Esophagus muscularis mucosa (tissue), 4 donors: ENCODE data around the gene CNNM3. TPM values are rescaled to one million over a fixed set of nuclear protein-coding genes. Genes with fewer than 3 reads are reported as not detected.

Experiments used
- DNase-seq: peaks from one replicate; pipeline ENCODE4 v3.0.0-alpha.2; 2017; ENCODE audit errors: extremely low spot score
- H3K27ac ChIP-seq, 4 donors: fragments of 200-600 bp; sonication (generic); replicated peaks in 1 of 4; 1 replicate in 3 of 4; 2 replicates in 1 of 4; pipeline ENCODE4 v1.5.1; 2016 to 2019; ENCODE audit warnings: mild to moderate bottlenecking in 1 of 4
- H3K27me3 ChIP-seq, 4 donors: fragments of 200-600 bp; sonication (generic); one replicate each; pipeline versions ENCODE4 v1.5.1 to v1.6.0; 2016 to 2019
- H3K36me3 ChIP-seq, 4 donors: fragments of 200-600 bp; sonication (generic); one replicate each; pipeline ENCODE4 v1.5.1; 2016 to 2019
- H3K4me1 ChIP-seq, 4 donors: fragments of 200-600 bp; sonication (generic); one replicate each; pipeline ENCODE4 v1.5.1; 2016 to 2019
- H3K4me3 ChIP-seq, 4 donors: fragments of 200-600 bp; sonication (generic); 1 replicate in 2 of 4; 2 replicates in 2 of 4; pipeline ENCODE4 v1.5.1; 2016 to 2019; ENCODE audit warnings: mild to moderate bottlenecking in 4 of 4, moderate library complexity in 1 of 4
- H3K9me3 ChIP-seq, 4 donors: fragments of 200-600 bp; sonication (generic); 1 replicate in 3 of 4; 2 replicates in 1 of 4; pipeline ENCODE4 v1.5.1; 2016 to 2019
- CTCF ChIP-seq, 3 experiments: fragments of 200-600 bp in 2 of 3; fragments of 450-650 bp in 1 of 3; sonication (generic) in 2 of 3; IDR thresholded peaks; one replicate each; pipeline ENCODE4 v1.5.1; 2017 to 2019; ENCODE audit warnings: antibody characterized with exemption in 3 of 3, mild to moderate bottlenecking in 2 of 3, moderate library complexity in 1 of 3
- EP300 ChIP-seq: sonication (generic); formaldehyde crosslinking; IDR thresholded peaks from one replicate; pipeline ENCODE4 v1.6.1; 2017; ENCODE audit warnings: antibody characterized with exemption
- POLR2A ChIP-seq: fragments of 450-650 bp; IDR thresholded peaks from one replicate; pipeline ENCODE4 v1.6.1; 2017; ENCODE audit warnings: antibody characterized with exemption, moderate library complexity, mild to moderate bottlenecking, low read depth
- POLR2AphosphoS5 ChIP-seq, 2 donors: sonication (generic); formaldehyde crosslinking; IDR thresholded peaks; one replicate each; pipeline ENCODE4 v1.6.1; 2017; ENCODE audit warnings: antibody characterized with exemption in 2 of 2
- WGBS: methylation state at CpG from one replicate; pipeline ENCODE4 v1.1.5; 2018; 5-methylcytosine and 5-hydroxymethylcytosine counted together
- intact Hi-C: fragments of 100-400 bp; cut with DNase I; formaldehyde crosslinking; loops from one replicate; pipeline ENCODE4 v1.15.1; 2023
- total RNA-seq, 4 donors: library from RNA; depleted of rRNA; stranded (reverse); fragments of >200 nt; gene quantifications; one replicate each; pipeline versions ENCODE4 v1.1.0 to v1.2.1, GENCODE V29; 2016

The CNNM3 gene
- total RNA-seq, 4 donors from 2014 or later: 11.8 to 30.3 (median 22.1) TPM

GRCh38 chr2:96807127-96807471, 9.0 kb upstream of the CNNM3 start:
- H3K4me1 ChIP-seq: peaks cover 6 to 10% (median 8%) of the 10 kb centered on the region in 4 donors
- H3K4me3 ChIP-seq: no peak overlapping the region
- peaks cover 3 to 46% (median 25%) of the 10 kb centered on the region in 4 donors for H3K36me3 ChIP-seq
- H3K27me3 ChIP-seq: no peaks in the 10 kb centered on the region
- no peak for TF ChIP-seq EP300
- no peak for TF ChIP-seq CTCF (IDR thresholded peaks at IDR 0.05)
- TF ChIP-seq POLR2AphosphoS5 (IDR thresholded peaks at IDR 0.05): no peak
- no peak for TF ChIP-seq POLR2A
- intact Hi-C loops: no loop called here
- H3K27ac ChIP-seq: no peak overlapping the region
- H3K9me3 ChIP-seq: no peaks in the 10 kb centered on the region
- WGBS: 96% methylated on average over 10 of the region's 10 CpGs
- DNase-seq: no peak

- 89% methylated on average over 9 of the region's 10 CpGs for WGBS
- TF ChIP-seq POLR2AphosphoS5 (IDR thresholded peaks at IDR 0.05) (no peak), POLR2A (no peak), CTCF (IDR thresholded peaks at IDR 0.05) (no peak), EP300 (no peak)
- intact Hi-C loops: no loop called here
- Histone ChIP-seq H3K27me3 (no peaks in the 10 kb centered on the region), H3K36me3 (peaks cover 3 to 39% (median 18%) of the 10 kb centered on the region in 4 donors), H3K4me3 (no peak overlapping the region), H3K9me3 (no peaks in the 10 kb centered on the region), H3K4me1 (peaks cover 9 to 16% (median 11%) of the 10 kb centered on the region in 4 donors), H3K27ac (no peak overlapping the region)
- DNase-seq: no peak
Measured at GRCh38 chr2:96808176-96808837, 7.8 kb upstream of the CNNM3 start.

DNA sequence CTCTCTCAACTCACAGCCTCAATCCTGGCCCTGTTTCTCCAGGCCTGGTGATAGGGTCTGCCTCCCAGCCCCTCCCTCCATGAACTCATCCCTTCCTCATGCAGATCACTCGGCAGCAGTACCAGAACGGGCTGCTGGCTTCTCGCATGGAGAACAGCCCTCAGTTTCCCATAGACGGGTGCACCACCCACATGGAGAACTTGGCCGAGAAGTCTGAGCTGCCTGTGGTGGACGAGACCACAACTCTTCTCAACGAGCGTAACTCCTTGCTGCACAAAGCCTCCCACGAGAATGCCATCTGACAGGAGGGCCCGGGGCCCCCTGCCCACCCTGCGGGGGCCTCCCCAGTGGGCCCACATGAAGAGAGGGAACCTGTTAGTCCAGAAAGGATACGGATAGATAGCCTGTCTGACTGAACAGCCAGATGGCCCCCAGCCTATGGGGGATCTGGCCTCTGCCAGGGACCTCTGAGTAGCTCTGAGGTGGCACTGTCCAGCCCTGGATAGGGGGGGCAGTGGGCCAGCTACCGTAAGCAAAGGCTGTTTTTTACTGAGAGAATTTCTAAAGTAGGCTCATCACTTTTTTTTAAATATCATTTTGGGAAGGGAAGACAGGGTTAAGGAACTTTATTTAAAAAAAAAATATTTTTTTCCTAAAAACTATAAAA, 6.7 kb upstream of the CNNM3 start:
- H3K27ac ChIP-seq: no peak overlapping the region
- no peaks in the 10 kb centered on the region for H3K27me3 ChIP-seq
- DNase-seq: no peak
- peaks cover 9 to 19% (median 11%) of the 10 kb centered on the region in 4 donors for H3K4me1 ChIP-seq
- H3K9me3 ChIP-seq: no peaks in the 10 kb centered on the region
- H3K4me3 ChIP-seq: no peak overlapping the region
- peaks cover 1 to 35% (median 17%) of the 10 kb centered on the region in 4 donors for H3K36me3 ChIP-seq
- TF ChIP-seq POLR2A: no peak
- TF ChIP-seq CTCF (IDR thresholded peaks at IDR 0.05): no peak
- no peak for TF ChIP-seq POLR2AphosphoS5 (IDR thresholded peaks at IDR 0.05)
- TF ChIP-seq EP300: no peak
- intact Hi-C loops: no loop called here
- WGBS: 71% methylated on average over 6 of the region's 13 CpGs

DNA sequence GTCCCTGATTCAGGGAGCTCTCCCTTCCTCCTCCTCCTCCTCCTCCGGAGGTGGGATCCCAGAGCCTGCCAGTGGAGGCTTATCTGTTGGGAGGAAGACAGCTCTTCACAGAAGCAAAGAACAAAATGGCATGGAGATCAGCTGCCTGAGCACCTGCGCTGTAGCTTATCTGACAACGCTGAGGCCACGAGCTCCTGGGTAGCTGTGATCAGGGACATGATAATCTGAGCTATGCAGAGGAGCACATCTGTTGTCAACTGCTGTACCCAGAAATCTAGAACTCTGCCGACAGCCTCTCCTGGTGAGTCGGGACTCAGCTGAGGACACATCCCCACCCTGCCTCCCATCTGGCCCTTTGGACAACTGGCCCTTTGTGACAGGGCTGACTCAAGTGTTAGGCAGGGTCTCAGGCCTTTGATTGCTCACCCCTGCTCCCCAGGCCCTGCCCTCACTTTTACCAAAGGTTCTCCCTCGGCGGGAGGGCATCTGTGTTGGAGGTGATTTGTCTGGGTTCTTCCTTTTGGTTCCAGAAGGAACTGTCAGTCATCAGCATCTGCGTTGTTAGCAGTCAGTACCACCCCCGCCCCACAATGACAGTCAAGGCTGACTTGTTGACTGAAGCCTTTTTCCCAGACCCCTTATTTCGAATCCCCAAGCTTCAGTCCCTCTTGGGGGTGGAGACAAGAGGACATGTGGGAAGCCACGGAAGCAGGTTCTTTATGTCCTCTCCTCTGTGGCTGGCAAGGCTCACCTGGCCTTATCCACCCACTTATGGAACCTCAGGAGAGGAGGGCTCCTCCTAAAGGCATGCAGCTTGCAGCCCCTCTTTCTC, 5.9 kb upstream of the CNNM3 start:
- Histone ChIP-seq H3K4me1 (peaks cover 13 to 19% (median 14%) of the 10 kb centered on the region in 4 donors), H3K27me3 (no peaks in the 10 kb centered on the region), H3K9me3 (no peaks in the 10 kb centered on the region), H3K36me3 (peaks cover 0 to 33% (median 14%) of the 10 kb centered on the region in 4 donors), H3K4me3 (no peak overlapping the region), H3K27ac (no peak overlapping the region)
- no peak for DNase-seq
- intact Hi-C loops: loop anchor here (10.0 kb wide), 1 partner anchor 175 kb away; the partner anchor contains the start of gene KANSL3
- WGBS: 86% methylated on average over 10 of the region's 12 CpGs
- no peak for TF ChIP-seq POLR2AphosphoS5 (IDR thresholded peaks at IDR 0.05)
- TF ChIP-seq EP300: no peak
- TF ChIP-seq CTCF (IDR thresholded peaks at IDR 0.05): no peak
